Ishikawa (cell line): ENCODE results near the gene SHISAL1.

Experiments
- MAX ChIP-seq: IDR thresholded peaks from 2 replicates; pipeline ENCODE4 v1.6.1; 2012
- RAD21 ChIP-seq: IDR thresholded peaks from 2 replicates; pipeline ENCODE4 v1.6.1; 2012; ENCODE audit warnings: low read depth

GRCh38 chr22:44281768-44282637 is 30.7 kb downstream of the SHISAL1 start:
- no peak for TF ChIP-seq MAX
- TF ChIP-seq RAD21, result no peak
